Stimulated activated CD8-positive, alpha-beta memory T cell treated with anti-CD3 and anti-CD28 coated beads, Interleukin-2, amount 100 ng/mL, for 1 hour (primary cell): ENCODE results near the gene RAPGEF3.

ENCODE experiments used
- DNase-seq, 2 donors: peaks; one replicate each; pipeline ENCODE4 v3.0.0-alpha.2; 2020; ENCODE audit warnings: low read depth in 2 of 2

RAPGEF3 gene, protein sequence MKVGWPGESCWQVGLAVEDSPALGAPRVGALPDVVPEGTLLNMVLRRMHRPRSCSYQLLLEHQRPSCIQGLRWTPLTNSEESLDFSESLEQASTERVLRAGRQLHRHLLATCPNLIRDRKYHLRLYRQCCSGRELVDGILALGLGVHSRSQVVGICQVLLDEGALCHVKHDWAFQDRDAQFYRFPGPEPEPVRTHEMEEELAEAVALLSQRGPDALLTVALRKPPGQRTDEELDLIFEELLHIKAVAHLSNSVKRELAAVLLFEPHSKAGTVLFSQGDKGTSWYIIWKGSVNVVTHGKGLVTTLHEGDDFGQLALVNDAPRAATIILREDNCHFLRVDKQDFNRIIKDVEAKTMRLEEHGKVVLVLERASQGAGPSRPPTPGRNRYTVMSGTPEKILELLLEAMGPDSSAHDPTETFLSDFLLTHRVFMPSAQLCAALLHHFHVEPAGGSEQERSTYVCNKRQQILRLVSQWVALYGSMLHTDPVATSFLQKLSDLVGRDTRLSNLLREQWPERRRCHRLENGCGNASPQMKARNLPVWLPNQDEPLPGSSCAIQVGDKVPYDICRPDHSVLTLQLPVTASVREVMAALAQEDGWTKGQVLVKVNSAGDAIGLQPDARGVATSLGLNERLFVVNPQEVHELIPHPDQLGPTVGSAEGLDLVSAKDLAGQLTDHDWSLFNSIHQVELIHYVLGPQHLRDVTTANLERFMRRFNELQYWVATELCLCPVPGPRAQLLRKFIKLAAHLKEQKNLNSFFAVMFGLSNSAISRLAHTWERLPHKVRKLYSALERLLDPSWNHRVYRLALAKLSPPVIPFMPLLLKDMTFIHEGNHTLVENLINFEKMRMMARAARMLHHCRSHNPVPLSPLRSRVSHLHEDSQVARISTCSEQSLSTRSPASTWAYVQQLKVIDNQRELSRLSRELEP

DNA sequence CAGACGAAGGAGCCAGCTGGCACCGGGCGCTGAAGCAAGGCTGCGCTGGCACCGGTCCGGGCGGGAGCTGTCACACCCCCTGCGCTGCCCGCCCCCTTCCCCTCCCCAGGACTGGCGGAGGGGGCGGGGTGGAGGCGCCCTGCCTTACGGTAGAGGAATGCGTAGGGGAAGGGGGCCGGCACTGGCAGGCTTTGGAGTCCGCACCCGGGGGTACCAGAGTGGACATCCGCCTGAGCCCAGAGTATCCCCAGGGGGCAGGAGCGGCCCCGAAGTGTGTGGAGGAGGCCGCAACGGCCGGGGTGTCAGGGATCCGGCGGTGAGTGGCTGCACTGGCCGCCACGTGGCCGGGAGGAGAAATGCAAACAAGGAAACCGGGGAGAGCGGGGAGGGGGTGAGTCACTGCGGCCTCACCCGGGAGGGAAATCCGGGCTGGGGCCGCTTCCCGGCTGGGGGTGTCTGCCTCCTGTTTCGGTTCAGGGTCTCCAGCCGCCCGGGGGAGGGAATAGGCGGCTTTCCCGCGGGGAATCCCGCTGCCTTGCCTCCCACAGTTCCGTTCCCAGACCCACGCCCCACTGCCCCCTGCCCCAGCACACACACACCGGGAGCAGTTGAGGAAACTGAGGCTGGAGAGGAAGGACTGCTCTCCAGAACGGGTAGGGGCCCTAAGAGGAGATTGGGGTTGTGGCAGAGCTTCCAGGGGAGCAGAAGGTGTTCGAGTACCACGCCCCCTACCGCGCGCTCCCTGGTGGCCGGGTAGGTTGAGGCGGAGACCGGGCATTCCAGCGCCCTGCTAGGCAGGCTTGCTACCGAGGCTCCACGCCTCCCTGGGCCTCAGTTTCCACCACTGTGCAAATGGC, at the start of gene RAPGEF3:
TSS of gene RAPGEF3 (minus strand) at position 47 of the 857 bp plus-strand sequence. CDS start 324 bp downstream, outside the sequence.
- peak; percentile 37 to 49 for DNase-seq

DNA sequence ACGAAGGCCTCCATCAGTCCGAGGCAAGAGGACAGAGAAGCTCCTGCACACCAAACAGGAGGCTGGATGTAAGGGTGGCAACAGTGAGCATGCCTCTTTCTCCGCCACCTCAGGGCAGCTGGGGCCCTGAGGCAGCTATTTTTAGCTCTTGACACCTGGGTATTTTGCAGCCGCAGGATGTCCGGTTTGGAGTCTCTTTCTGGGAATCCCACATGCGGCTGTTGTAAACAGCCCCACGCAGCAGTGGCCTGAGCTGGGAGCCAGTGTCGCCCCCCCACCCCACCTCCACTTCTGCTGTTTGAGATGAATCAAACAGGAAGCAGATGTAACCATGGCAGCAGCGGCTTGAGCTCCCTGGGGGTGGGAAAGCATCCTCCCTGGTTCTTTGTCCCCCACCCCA, 49.4 kb upstream of the RAPGEF3 start:
- DNase-seq: peak; percentile 61 to 63

- DNase-seq: no peak
These were observed 48.7 kb upstream of the RAPGEF3 start for GRCh38 chr12:47807338-47807737.

DNA sequence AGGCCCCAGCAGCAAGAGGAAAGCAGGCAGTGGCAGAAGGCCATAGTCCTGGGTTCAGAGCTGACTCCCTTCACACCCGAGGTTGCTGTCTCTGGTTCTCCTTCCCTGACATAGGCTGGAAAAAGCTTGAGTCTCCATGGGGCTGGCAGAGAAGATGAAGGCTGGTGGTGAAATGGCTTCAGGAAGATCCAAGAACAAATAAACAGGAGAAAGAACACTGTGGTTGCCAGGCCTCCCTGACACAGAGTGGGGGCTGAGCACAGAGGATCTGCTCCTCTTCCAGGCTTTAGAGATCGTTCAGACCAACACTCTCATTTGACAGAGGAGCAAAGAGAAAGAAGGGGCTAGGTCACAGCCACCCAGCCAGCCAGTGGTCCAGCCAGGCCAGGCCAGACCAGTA, 46.7 kb upstream of the RAPGEF3 start:
- no peak for DNase-seq

DNA sequence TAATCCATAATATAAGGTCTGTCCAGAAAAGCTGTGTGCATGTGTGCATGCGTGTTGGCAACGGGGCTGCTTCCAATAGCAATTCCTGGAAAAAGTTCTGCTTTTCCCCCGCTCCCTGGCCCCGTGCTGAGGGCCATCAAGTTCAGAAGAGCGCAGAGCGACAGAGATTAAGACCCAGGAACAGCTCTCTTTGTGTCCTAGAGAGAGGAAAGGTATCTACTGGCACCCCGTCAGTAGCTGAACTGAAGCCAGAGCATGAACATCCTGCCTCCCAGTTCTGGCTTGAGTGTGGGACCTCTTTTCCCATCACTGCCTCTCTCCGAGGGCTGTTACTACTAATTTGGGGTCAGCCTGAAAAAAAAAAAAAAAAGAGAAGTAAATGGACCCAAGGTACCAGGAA, 45.5 kb upstream of the RAPGEF3 start:
- no peak for DNase-seq

- no peak for DNase-seq
These were observed 44.7 kb upstream of the RAPGEF3 start for GRCh38 chr12:47803191-47803875.

DNA sequence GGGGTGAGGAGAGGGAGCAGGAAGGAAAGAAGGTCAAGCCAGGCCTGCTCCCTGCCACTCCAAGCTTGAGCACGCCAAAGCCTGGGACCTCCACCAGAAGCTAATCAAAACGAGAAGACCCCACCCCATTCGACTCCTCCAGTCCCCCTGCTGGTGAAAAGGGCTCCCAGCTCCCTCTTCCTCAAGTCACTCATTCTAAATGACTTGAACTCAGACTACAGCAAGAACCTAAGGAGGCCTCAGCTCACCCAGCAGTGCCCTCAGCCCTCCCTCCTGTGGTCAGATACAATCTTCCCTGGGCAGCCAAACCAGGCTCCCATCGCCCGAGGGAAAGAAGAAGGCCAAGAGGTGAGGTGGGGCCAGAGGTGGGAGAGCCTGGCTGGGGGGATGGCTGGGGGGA, 43.6 kb upstream of the RAPGEF3 start:
- no peak for DNase-seq

DNA sequence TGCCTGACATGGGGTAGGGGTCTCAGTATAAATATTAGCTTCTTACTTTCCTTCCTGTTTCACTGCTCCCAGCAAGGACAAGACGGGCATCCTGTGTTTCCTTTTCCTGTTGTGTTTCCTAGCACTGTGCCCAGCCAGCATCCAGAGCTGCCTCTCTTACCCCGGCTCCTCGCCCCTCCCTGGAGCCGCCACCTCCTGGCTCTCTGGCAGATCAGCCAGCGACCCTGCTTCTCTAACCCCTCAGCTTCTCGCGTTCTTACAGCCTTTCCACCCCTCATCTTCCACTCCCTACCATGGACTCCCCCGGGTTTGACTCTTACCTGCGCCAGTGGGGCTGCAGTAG, 43.2 kb upstream of the RAPGEF3 start:
- DNase-seq: no peak

- no peak for DNase-seq
These were observed 42.7 kb upstream of the RAPGEF3 start for GRCh38 chr12:47801170-47801903.

GRCh38 chr12:47800582-47800981, 41.9 kb upstream of the RAPGEF3 start:
- no peak for DNase-seq

GRCh38 chr12:47799357-47799955, 40.8 kb upstream of the RAPGEF3 start:
- no peak for DNase-seq

GRCh38 chr12:47798382-47798948, 39.8 kb upstream of the RAPGEF3 start:
- DNase-seq: no peak

- DNase-seq: peak in 1 of 2 donors; percentile 23
These were observed 38.8 kb upstream of the RAPGEF3 start for GRCh38 chr12:47797441-47797840.

DNA sequence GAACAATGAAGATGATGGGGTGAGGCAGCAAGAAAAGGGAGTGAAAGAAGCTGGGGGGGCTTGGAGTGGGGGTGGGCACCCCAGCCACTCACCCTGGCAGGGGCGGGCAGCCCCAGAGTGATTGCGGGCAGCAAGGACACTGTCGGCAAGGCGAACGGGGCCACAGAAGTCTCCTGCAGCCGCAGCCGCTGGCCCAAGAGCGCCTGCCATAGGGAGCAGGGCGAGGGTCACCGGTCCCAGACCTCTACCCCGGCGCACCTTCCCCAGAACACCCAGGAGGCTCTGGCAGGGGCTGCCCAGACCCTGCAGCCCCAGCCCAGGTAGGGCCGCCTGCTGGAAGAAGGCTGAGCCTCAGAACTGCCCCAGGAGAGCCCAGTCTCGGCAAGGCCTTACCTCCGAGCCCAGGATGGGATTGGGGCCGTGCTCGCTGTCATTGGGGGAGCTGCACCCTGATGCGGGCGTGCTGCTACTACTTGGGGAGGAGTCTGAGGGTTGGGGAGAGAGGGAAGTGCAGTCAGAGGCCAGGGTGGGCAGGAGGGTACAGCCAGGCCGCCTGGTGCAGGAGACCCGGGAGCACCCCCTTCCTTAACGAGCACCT, 37.2 kb upstream of the RAPGEF3 start:
- DNase-seq: no peak

DNA sequence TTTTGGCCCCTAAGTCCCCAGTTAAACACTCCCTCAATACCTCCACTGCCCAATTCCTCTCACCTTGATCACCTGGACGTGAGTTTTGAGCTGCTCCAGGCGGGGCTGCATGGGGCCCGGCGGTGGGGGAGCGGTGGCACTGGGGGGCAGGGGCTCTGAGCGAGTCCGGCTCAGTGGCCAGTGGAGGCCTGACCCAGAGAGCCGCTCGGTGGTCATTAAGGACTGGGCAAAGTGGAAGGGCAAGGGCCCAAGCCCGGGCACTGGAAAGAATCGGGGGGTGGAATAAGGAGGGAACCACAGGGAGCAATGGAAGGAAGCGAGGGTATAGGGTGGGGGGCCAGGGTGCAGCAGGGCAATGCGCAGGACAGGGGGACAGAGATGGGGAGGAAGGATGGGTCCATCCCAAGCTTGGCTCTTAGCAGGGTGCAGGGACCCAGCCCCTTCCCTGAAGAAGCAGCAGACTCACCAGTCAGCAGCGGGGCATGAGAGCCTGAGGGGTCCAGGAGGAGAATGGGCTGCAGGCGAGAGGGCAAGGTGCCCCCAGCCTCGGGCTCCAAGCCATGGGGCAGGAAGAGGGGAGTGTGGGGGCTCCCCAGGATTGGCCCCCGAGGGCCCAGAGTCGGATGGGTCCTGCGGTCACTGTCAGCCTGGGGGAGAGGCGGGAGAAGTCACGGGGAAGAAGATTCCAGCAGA, 36.6 kb upstream of the RAPGEF3 start:
- no peak for DNase-seq

GRCh38 chr12:47794679-47795078, 36.0 kb upstream of the RAPGEF3 start:
- DNase-seq: no peak

- DNase-seq: no peak
These were observed 34.5 kb upstream of the RAPGEF3 start for GRCh38 chr12:47793015-47793681.

- DNase-seq: no peak
These were observed 33.2 kb upstream of the RAPGEF3 start for GRCh38 chr12:47791874-47792273.
